Transverse colon (tissue), 4 donors: ENCODE measurements around the gene DNAH1.

Experiments
- POLR2A ChIP-seq: fragments of 450-650 bp; IDR thresholded peaks from one replicate; pipeline ENCODE4 v1.6.1; 2016; ENCODE audit warnings: antibody characterized with exemption, mild to moderate bottlenecking, moderate library complexity
- POLR2AphosphoS5 ChIP-seq, 3 donors: sonication (generic); formaldehyde crosslinking; IDR thresholded peaks; one replicate each; pipeline ENCODE4 v1.6.1; 2016; ENCODE audit warnings: antibody characterized with exemption in 3 of 3
- TF ChIP-seq, protein P1 (sequence below), 5 experiments: fragments of 200-600 bp in 3 of 5; fragments of 450-650 bp in 2 of 5; sonication (generic) in 3 of 5; IDR thresholded peaks; 1 replicate in 2 of 5; 2 replicates in 3 of 5; pipeline ENCODE4 v1.5.1; 2016 to 2017; ENCODE audit warnings: antibody characterized with exemption in 5 of 5, inconsistent platforms in 3 of 5, mild to moderate bottlenecking in 2 of 5, moderate library complexity in 1 of 5

DNA sequence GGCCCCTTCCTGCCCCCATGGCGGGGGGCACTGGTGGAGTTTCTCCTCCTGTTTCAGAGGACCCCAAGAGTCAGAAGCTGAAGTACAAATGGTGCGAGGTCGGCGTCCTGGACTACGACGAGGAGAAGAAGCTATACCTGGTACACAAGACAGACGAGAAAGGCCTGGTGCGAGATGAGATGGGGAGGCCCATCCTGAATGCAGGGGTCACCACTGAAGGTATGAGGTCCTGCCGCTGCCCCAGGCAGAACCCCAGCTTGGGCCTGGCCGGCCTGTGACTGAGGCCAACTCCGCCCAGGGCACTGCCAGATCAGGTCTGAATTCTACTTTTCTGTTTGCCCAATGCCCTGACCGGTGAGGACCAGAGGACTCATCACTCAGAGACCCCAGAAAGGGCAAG, 15.0 kb downstream of the DNAH1 start:
- TF ChIP-seq POLR2A (no peak), POLR2AphosphoS5 (IDR thresholded peaks at IDR 0.05) (no peak)
- TF ChIP-seq, protein P1, sequence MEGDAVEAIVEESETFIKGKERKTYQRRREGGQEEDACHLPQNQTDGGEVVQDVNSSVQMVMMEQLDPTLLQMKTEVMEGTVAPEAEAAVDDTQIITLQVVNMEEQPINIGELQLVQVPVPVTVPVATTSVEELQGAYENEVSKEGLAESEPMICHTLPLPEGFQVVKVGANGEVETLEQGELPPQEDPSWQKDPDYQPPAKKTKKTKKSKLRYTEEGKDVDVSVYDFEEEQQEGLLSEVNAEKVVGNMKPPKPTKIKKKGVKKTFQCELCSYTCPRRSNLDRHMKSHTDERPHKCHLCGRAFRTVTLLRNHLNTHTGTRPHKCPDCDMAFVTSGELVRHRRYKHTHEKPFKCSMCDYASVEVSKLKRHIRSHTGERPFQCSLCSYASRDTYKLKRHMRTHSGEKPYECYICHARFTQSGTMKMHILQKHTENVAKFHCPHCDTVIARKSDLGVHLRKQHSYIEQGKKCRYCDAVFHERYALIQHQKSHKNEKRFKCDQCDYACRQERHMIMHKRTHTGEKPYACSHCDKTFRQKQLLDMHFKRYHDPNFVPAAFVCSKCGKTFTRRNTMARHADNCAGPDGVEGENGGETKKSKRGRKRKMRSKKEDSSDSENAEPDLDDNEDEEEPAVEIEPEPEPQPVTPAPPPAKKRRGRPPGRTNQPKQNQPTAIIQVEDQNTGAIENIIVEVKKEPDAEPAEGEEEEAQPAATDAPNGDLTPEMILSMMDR (IDR thresholded peaks at IDR 0.05), result no peak
